GM19193 (cell line): ENCODE data around the gene UBR2.

Experiments used
- POLR2A ChIP-seq: IDR thresholded peaks from 4 replicates; pipeline ENCODE4 v1.6.1; 2011; ENCODE audit not compliant: insufficient read depth, insufficient read length; ENCODE audit errors: extremely low read depth

The UBR2 gene

GRCh38 chr6:42694586-42694985, 130.8 kb downstream of the UBR2 start:
- TF ChIP-seq POLR2A = no peak

- TF ChIP-seq POLR2A = no peak
Measured at GRCh38 chr6:42696526-42697267, 132.9 kb downstream of the UBR2 start.

- no peak for TF ChIP-seq POLR2A
Measured at GRCh38 chr6:42697268-42697655, 133.4 kb downstream of the UBR2 start.

- TF ChIP-seq POLR2A = no peak
Measured at GRCh38 chr6:42698217-42698616, 134.4 kb downstream of the UBR2 start.

- no peak for TF ChIP-seq POLR2A
Measured at GRCh38 chr6:42702200-42702599, 138.4 kb downstream of the UBR2 start.

- TF ChIP-seq POLR2A = no peak
Measured at GRCh38 chr6:42704251-42704936, 140.6 kb downstream of the UBR2 start.

GRCh38 chr6:42704937-42705374, 141.1 kb downstream of the UBR2 start:
- no peak for TF ChIP-seq POLR2A

- TF ChIP-seq POLR2A = no peak
Measured at GRCh38 chr6:42707595-42707994, 143.8 kb downstream of the UBR2 start.

- TF ChIP-seq POLR2A = no peak
Measured at GRCh38 chr6:42708096-42708495, 144.3 kb downstream of the UBR2 start.

- no peak for TF ChIP-seq POLR2A
Measured at GRCh38 chr6:42709871-42710270, 146.0 kb downstream of the UBR2 start.

- no peak for TF ChIP-seq POLR2A
Measured at GRCh38 chr6:42710316-42710715, 146.5 kb downstream of the UBR2 start.

GRCh38 chr6:42711930-42712329, 148.1 kb downstream of the UBR2 start:
- no peak for TF ChIP-seq POLR2A

- no peak for TF ChIP-seq POLR2A
Measured at GRCh38 chr6:42714098-42714761, 150.4 kb downstream of the UBR2 start.

- no peak for TF ChIP-seq POLR2A
Measured at GRCh38 chr6:42715871-42716270, 152.0 kb downstream of the UBR2 start.

GRCh38 chr6:42720739-42721138, 156.9 kb downstream of the UBR2 start:
- no peak for TF ChIP-seq POLR2A

GRCh38 chr6:42722497-42722896, 158.7 kb downstream of the UBR2 start, which contains the start of gene PRPH2:
PRPH2 (minus strand) TSS chr6:42722597; CDS start chr6:42722334, 263 bp downstream.
- TF ChIP-seq POLR2A = no peak

- no peak for TF ChIP-seq POLR2A
Measured at GRCh38 chr6:42724825-42725224, 161.0 kb downstream of the UBR2 start.

- no peak for TF ChIP-seq POLR2A
Measured at GRCh38 chr6:42726026-42726425, 162.2 kb downstream of the UBR2 start.
